Panc1 (cell line): ENCODE measurements around the gene BCL2L2.

Experiments used
- POLR2AphosphoS5 ChIP-seq: IDR thresholded peaks from 2 replicates; pipeline ENCODE4 v1.6.1; 2012; ENCODE audit warnings: mild to moderate bottlenecking, low read depth, low read length, moderate library complexity
- TCF7L2 ChIP-seq: IDR thresholded peaks from 2 replicates; pipeline ENCODE4 v1.6.1; 2011; ENCODE audit warnings: mild to moderate bottlenecking, low read depth, low read length, inconsistent platforms
- TF ChIP-seq, protein P1 (sequence below): fragments of 450-650 bp; IDR thresholded peaks from 2 replicates; pipeline ENCODE4 v1.5.1; 2017; ENCODE audit warnings: mild to moderate bottlenecking
- TF ChIP-seq, protein P2 (sequence below), 2 experiments: IDR thresholded peaks; 2 replicates each; pipeline ENCODE4 v1.6.1; 2011 to 2012; ENCODE audit warnings: low read depth in 2 of 2, control low read depth in 1 of 2, low read length in 1 of 2, mild to moderate bottlenecking in 1 of 2, moderate library complexity in 1 of 2; ENCODE audit not compliant: insufficient read depth in 1 of 2

GRCh38 chr14:23297096-23297495 lies 9.5 kb upstream of the BCL2L2 start:
- TF ChIP-seq, protein P1, sequence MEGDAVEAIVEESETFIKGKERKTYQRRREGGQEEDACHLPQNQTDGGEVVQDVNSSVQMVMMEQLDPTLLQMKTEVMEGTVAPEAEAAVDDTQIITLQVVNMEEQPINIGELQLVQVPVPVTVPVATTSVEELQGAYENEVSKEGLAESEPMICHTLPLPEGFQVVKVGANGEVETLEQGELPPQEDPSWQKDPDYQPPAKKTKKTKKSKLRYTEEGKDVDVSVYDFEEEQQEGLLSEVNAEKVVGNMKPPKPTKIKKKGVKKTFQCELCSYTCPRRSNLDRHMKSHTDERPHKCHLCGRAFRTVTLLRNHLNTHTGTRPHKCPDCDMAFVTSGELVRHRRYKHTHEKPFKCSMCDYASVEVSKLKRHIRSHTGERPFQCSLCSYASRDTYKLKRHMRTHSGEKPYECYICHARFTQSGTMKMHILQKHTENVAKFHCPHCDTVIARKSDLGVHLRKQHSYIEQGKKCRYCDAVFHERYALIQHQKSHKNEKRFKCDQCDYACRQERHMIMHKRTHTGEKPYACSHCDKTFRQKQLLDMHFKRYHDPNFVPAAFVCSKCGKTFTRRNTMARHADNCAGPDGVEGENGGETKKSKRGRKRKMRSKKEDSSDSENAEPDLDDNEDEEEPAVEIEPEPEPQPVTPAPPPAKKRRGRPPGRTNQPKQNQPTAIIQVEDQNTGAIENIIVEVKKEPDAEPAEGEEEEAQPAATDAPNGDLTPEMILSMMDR: no peak
- TF ChIP-seq POLR2AphosphoS5 (no peak), TCF7L2 (no peak)
- TF ChIP-seq, protein P2, sequence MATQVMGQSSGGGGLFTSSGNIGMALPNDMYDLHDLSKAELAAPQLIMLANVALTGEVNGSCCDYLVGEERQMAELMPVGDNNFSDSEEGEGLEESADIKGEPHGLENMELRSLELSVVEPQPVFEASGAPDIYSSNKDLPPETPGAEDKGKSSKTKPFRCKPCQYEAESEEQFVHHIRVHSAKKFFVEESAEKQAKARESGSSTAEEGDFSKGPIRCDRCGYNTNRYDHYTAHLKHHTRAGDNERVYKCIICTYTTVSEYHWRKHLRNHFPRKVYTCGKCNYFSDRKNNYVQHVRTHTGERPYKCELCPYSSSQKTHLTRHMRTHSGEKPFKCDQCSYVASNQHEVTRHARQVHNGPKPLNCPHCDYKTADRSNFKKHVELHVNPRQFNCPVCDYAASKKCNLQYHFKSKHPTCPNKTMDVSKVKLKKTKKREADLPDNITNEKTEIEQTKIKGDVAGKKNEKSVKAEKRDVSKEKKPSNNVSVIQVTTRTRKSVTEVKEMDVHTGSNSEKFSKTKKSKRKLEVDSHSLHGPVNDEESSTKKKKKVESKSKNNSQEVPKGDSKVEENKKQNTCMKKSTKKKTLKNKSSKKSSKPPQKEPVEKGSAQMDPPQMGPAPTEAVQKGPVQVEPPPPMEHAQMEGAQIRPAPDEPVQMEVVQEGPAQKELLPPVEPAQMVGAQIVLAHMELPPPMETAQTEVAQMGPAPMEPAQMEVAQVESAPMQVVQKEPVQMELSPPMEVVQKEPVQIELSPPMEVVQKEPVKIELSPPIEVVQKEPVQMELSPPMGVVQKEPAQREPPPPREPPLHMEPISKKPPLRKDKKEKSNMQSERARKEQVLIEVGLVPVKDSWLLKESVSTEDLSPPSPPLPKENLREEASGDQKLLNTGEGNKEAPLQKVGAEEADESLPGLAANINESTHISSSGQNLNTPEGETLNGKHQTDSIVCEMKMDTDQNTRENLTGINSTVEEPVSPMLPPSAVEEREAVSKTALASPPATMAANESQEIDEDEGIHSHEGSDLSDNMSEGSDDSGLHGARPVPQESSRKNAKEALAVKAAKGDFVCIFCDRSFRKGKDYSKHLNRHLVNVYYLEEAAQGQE (IDR thresholded peaks at IDR 0.05; ENCODE audit: insufficient read depth in 1 of 2, low read depth in 2 of 2, low read length in 1 of 2): no peak
